GM19193 (cell line): Measurements from ENCODE around the gene PIGL.

Experiments used
- POLR2A ChIP-seq: IDR thresholded peaks from 4 replicates; pipeline ENCODE4 v1.6.1; 2011; ENCODE audit not compliant: insufficient read depth, insufficient read length; ENCODE audit errors: extremely low read depth

PIGL gene

GRCh38 chr17:16288860-16289571, 72.0 kb downstream of the PIGL start:
- no peak for TF ChIP-seq POLR2A

- TF ChIP-seq POLR2A = no peak
Measured at GRCh38 chr17:16293931-16294330, 76.9 kb downstream of the PIGL start.

GRCh38 chr17:16294560-16294959, 77.5 kb downstream of the PIGL start:
- TF ChIP-seq POLR2A = no peak

- TF ChIP-seq POLR2A = no peak
Measured at GRCh38 chr17:16297367-16298139, 80.5 kb downstream of the PIGL start.

- TF ChIP-seq POLR2A = no peak
Measured at GRCh38 chr17:16298140-16298662, 81.2 kb downstream of the PIGL start.

GRCh38 chr17:16300554-16300953, 83.5 kb downstream of the PIGL start:
- TF ChIP-seq POLR2A = no peak

- no peak for TF ChIP-seq POLR2A
Measured at GRCh38 chr17:16301963-16302855, 85.2 kb downstream of the PIGL start.

GRCh38 chr17:16302856-16303255, 85.8 kb downstream of the PIGL start:
- no peak for TF ChIP-seq POLR2A

- TF ChIP-seq POLR2A = no peak
Measured at GRCh38 chr17:16304830-16305229, 87.8 kb downstream of the PIGL start.

GRCh38 chr17:16306211-16306610, 89.2 kb downstream of the PIGL start:
- no peak for TF ChIP-seq POLR2A

GRCh38 chr17:16313139-16314090, 96.4 kb downstream of the PIGL start:
- no peak for TF ChIP-seq POLR2A

GRCh38 chr17:16314189-16314588, 97.2 kb downstream of the PIGL start:
- TF ChIP-seq POLR2A = no peak

GRCh38 chr17:16314859-16315258, 97.8 kb downstream of the PIGL start:
- TF ChIP-seq POLR2A = no peak

GRCh38 chr17:16319969-16320368, 103.0 kb downstream of the PIGL start:
- TF ChIP-seq POLR2A = no peak
